Mononuclear cell (primary cell): Measurements from ENCODE around the gene TRIM47. TPM values are rescaled to one million over a fixed set of nuclear protein-coding genes. Genes with fewer than 3 reads are reported as not detected.

ENCODE experiments used
- H3K27me3 ChIP-seq: 2 replicates; pipeline ENCODE4 v1.6.0; 2011; ENCODE audit warnings: low read length, control low read depth; ENCODE audit not compliant: insufficient read depth
- H3K4me1 ChIP-seq: 2 replicates; pipeline ENCODE4 v1.5.1; 2011; ENCODE audit warnings: mild to moderate bottlenecking, low read length, control low read depth; ENCODE audit not compliant: insufficient read depth
- H3K4me3 ChIP-seq: 2 replicates; pipeline ENCODE4 v1.5.1; 2011; ENCODE audit warnings: mild to moderate bottlenecking, low read length, moderate library complexity
- H3K9me3 ChIP-seq: 2 replicates; pipeline ENCODE4 v1.5.1; 2011; ENCODE audit warnings: low read depth, mild to moderate bottlenecking, control low read depth, low read length
- total RNA-seq: library from RNA; depleted of rRNA; stranded (reverse); fragments of >200 nt; gene quantifications from one replicate; pipeline ENCODE4 v1.2.3, GENCODE V29; 2012

The TRIM47 gene
- total RNA-seq, 1 donor = 0.63 TPM

DNA sequence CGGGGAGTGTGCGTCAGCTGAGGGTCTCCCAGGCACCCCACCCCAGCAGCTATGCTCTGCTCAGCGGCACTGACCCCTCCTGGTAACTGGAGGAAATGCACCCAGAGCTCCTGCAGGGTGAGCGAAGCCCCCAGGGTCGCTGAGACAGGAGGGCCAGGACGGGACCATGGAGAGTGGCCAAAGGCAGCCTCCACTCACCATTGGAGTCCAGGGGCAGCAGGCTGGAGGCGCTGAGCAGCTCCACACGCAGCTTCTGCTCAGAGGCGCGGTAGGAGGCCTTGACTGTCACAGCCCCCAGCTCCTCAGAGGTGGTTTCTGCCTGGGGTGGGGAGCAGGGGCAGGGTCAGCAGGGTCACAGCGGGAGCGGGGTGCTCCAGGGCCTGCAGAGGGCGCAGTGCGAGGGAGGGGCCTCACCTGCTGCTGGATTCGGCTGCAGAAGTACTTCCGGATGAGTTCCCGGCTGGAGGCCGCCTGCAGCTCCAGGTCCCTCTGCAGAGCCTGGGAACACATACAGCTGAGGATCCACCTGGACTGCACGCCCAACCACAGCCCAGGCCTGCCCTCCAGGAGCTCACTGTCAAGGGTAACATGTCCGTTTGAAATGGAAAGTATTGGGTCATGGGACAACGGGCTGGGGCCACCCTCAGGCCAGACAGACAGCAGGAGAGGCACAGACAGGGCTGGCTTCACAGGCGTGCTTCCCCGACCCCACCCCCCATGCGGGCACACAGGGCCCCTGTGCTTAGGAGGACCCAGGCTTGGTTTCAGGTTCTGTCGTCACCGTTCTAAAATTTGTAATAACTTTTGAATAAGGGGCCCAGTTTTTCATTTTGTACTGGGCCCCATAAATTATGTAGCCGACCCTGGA is 48.0 kb downstream of the TRIM47 start:
- peaks cover 50% of the 10 kb centered on the region for H3K4me1 ChIP-seq

DNA sequence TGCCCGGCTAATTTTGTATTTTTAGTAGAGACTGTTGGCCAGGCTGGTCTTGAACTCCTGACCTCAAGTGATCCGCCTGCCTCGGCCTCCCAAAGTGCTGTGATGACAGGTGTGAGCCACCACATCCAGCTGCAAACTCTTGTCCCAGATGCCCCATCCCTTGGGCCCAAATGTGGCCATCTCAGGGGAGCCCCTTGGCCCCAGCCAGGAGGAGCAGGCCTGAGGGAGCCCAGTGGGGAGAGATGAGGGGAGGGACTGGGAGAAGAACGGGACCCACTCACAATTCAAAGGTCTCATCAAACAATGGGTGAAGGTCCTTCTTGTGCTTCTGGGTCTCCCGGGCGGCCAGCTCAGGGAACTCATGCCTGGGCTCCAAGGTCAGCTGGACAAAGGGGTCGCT is 48.6 kb downstream of the TRIM47 start:
- Histone ChIP-seq H3K4me1 (peaks cover 50% of the 10 kb centered on the region), H3K9me3 (no peaks in the 10 kb centered on the region), H3K27me3 (no peaks in the 10 kb centered on the region), H3K4me3 (no peak overlapping the region)

More for the DNA sequence above, 48.0 kb downstream of the TRIM47 start:
- Histone ChIP-seq H3K4me3 (no peak overlapping the region), H3K9me3 (no peaks in the 10 kb centered on the region), H3K27me3 (no peaks in the 10 kb centered on the region)

DNA sequence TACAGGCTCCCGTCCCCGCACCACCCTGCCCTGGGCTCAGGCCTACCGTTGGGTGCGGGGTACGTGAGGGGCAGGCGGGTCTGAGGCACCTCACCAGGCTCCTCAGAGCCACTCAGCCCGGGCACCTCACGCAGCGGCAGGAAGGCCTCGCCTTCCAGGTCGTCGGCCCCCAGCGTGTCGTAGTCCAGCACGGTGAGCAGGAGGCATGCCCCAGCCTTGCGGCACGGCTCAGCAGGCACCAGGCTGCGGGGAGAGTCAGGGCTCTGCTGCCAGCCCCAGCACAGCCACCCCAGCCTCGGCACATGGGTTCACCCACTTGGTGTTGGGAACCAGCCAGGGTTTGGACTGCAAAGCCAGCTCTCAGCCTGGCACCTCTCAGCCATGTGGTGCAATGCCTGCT is 49.6 kb downstream of the TRIM47 start:
- H3K9me3 ChIP-seq = no peaks in the 10 kb centered on the region
- H3K4me3 ChIP-seq = no peak overlapping the region
- H3K4me1 ChIP-seq = peaks cover 40% of the 10 kb centered on the region
- no peaks in the 10 kb centered on the region for H3K27me3 ChIP-seq

DNA sequence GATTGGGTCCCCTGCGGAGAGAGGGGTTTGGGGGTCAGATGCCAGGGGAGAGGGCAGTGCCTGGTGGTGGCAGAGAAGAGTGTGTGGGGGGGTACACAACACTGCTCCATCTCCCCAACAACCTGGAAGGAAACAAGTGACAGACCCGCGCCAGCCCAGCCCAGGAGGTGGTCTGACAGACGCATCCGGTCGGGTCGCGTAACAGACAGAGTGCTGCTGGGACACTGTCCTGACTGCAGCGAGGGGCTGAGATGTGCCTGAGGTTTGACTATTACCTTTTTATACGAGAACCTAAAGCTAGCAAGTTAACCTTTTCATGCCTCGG is 50.3 kb downstream of the TRIM47 start:
- peaks cover 33% of the 10 kb centered on the region for H3K4me1 ChIP-seq
- H3K27me3 ChIP-seq = no peaks in the 10 kb centered on the region
- no peaks in the 10 kb centered on the region for H3K9me3 ChIP-seq
- H3K4me3 ChIP-seq = no peak overlapping the region

DNA sequence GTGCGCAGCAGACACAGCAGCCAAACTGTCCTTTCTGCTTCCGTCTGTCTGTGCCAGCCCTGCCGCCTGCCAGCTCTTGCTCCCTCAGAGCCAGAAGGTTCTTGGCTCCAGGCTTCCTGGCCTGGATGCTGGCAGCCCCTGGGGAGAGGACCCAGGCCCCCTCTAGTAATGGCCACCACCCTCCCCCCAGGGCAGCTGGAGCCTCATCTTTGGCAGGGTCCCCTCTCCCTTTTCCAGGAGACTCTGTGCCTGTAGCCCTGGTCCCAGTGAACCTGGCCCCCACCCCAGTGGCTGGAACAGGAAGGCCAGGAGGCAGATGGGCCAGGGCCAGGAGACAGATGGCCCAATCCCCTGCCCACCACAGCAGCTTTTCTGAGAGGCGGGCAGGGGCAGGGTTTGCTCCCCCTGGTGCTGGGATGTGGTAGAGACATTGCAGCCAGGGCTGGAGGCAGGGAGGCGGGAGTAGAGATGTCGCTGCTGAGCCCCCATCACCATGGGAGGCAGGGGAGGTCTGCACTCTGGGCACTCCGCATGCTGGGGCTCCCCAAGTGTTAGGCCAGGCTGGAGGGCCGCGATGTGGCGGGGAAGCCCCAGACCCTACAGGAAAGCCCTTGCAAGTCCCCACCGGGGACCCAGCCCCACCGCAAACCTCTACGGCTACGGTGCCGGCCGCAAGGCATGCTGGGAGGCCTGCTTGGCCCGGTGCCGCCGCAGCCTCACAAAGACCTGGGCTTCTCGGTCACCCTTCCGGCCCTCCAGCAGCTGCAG is 50.9 kb downstream of the TRIM47 start:
- Histone ChIP-seq H3K27me3 (no peaks in the 10 kb centered on the region), H3K4me1 (peaks cover 27% of the 10 kb centered on the region), H3K4me3 (no peak overlapping the region), H3K9me3 (no peaks in the 10 kb centered on the region)

DNA sequence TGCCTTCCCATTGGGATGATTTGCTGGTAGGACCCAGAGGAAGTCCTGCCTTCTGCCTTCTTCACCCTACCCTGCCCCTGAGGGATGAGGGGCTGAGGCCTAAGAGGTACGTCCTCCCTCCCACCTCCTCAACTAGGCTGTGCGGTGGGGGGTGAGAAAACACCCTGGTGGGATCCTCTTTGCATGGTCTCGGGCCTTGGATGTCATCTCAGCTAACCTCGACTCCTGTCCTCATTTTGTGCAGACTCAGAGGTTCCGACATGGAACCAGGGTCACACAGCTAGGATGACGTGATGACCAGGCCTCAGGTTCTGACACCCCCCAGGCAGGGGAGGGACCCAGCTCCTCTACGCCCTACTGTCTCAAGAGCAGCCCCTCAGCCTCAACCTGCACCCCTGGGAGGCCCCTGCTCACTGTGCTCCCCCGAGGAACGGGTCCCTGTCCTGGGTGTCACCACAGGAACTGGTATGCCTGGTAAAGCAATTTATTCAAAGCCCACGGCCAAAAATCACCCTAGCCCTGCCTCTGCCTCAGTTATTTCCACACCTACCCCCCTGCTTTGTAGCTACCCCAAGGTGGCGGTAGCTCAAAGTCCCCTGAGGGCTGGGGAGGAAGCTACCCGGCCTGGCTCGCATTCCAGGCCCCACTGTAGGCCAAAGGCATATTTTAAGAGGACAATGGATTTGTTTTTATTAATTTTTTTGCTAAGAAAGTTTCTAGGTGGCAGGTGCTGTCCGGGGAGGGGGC is 51.6 kb downstream of the TRIM47 start:
- Histone ChIP-seq H3K27me3 (no peaks in the 10 kb centered on the region), H3K4me1 (peaks cover 27% of the 10 kb centered on the region)

DNA sequence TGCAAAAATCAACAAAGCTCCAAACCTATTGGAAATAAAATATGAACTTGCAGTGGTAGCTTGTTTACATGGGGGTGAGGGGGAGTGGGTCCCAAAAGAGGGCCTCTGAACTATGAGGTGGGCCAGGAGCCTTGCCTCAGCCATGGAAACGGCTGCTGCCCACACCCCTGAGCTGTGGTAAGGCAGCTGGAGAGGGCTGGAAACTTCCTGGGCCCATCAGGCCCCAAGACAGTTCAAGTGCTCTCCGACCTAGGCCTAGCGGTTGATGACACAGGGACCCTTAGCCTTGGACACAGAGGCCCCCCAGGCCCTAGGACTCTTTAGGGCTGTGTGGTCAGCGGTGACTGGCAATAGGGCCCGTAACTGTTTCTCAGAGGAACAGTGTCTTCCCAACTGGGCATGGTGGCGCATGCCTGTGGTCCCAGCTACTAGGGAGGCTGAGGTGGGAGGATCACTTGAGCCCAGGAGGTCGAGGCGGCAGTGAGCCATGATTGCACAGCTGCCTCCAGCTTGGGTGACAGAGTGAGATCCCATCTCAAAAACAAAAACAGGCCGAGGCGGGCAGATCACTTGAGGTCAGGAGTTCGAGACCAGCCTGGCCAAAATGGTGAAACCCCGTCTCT is 52.5 kb downstream of the TRIM47 start:
- Histone ChIP-seq H3K4me3 (no peak overlapping the region), H3K4me1 (peaks cover 30% of the 10 kb centered on the region), H3K9me3 (no peaks in the 10 kb centered on the region), H3K27me3 (no peaks in the 10 kb centered on the region)

More for the DNA sequence above, 51.6 kb downstream of the TRIM47 start:
- Histone ChIP-seq H3K4me3 (no peak overlapping the region), H3K9me3 (no peaks in the 10 kb centered on the region)

DNA sequence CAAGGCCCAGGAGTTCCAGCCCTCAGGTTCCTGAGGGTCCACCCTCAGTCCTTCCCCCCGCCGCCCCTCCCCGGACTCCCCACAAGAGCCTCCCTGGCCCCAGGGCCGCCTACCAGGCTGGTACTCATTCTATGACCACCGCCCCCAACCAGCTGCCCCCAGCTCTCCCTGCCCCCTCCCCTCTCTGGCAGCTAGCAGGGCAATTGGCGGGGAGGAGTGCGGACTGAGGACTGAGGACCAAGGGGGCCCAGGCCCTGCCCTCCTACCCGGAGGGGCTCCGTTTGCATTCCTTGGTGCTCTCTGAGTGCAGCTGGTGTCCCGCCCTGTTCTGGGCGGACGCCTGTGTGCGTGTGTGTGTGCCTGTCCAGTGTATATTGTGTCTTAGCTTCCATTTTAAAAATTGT is 53.2 kb downstream of the TRIM47 start:
- Histone ChIP-seq H3K4me1 (peaks cover 30% of the 10 kb centered on the region), H3K9me3 (no peaks in the 10 kb centered on the region), H3K4me3 (no peak overlapping the region), H3K27me3 (no peaks in the 10 kb centered on the region)

DNA sequence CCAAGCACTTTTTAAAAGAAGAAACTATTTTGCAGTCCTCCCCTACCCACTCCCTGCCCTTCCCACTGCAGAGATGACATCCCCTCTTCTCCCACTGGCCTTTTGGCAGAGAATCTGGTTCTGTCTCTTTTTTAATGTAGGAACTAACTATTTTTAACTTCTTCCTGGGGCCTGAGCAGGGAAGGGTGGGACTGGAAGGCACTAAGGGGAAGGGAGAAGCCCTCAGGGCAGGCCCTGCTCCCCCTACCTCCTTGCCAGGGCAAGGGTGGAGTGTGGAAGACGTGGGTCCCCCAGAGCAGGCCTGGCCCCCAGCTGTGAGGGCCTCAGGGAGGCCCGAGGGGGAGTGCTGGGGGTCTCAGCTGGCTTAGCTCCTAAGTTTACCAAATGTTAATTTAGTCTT is 53.7 kb downstream of the TRIM47 start:
- Histone ChIP-seq H3K9me3 (no peaks in the 10 kb centered on the region), H3K27me3 (no peaks in the 10 kb centered on the region), H3K4me1 (peaks cover 30% of the 10 kb centered on the region), H3K4me3 (no peak overlapping the region)

Other genes with a start within 250 kb of the TRIM47 start
- gene SMIM5, start 245.1 kb downstream of the TRIM47 start, total RNA-seq = 3.6 TPM
- gene RECQL5, start 211.4 kb downstream of the TRIM47 start, total RNA-seq = 7.8 TPM
- 105 TPM for gene SAP30BP, start 211.2 kb downstream of the TRIM47 start, total RNA-seq
- 0.10 TPM for gene ITGB4, start 157.1 kb downstream of the TRIM47 start, total RNA-seq
- 8.8 TPM for gene GALK1, start 113.4 kb downstream of the TRIM47 start, total RNA-seq
- 32.8 TPM for gene UNK, start 93.8 kb downstream of the TRIM47 start, total RNA-seq
- gene UNC13D, start 34.2 kb downstream of the TRIM47 start, total RNA-seq = 42.9 TPM
- gene WBP2, start 23.2 kb downstream of the TRIM47 start, total RNA-seq = 30.5 TPM
- 5.8 TPM for gene TRIM65, start 18.4 kb upstream of the TRIM47 start, total RNA-seq
- gene MRPL38, start 26.3 kb upstream of the TRIM47 start, total RNA-seq = 45.4 TPM
- gene FBF1, start 62.5 kb upstream of the TRIM47 start, total RNA-seq = 11.2 TPM
- 18.5 TPM for gene ACOX1, start 100.6 kb upstream of the TRIM47 start, total RNA-seq
- 18.9 TPM for gene TEN1, start 100.7 kb upstream of the TRIM47 start, total RNA-seq
- gene CDK3, start 122.3 kb upstream of the TRIM47 start, total RNA-seq = 1.8 TPM
- under 0.01 TPM for gene EVPL, start 148.7 kb upstream of the TRIM47 start, total RNA-seq
- gene SRP68, start 193.9 kb upstream of the TRIM47 start, total RNA-seq = 34.7 TPM
- gene GALR2, start 196.2 kb upstream of the TRIM47 start, total RNA-seq = 0.63 TPM
- 0.21 TPM for gene ZACN, start 200.6 kb upstream of the TRIM47 start, total RNA-seq
- gene EXOC7, start 225.2 kb upstream of the TRIM47 start, total RNA-seq = 49.2 TPM